ENCODE data around the gene HECA. TPM values are rescaled to one million over a fixed set of nuclear protein-coding genes. Genes with fewer than 3 reads are reported as not detected.
"Not testable (repeated sequence)": the region's sequence is repeated elsewhere in the genome, so short reads cannot be mapped to it uniquely, and the experiment has no call there.

Gene HECA
- total RNA-seq, 1 donor from 2014 or later = 17.7 TPM

DNA sequence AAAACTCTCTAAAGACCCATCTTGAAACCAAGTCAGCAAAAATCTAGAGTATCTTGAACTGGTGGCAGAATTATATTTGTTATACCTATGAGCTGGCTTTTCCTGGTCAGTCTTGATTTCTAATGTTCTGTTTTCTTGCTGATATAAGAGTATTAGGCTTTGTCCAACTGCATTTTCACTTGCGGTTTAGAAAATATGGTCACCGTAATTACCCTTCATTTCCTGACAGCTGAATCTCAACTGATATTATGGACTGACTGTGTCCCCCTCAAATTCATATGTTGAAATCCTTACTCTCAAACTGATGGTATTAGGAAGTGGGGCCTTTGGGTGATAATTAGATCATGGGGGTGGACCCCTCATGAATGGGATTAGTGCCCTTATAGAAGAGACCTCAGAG is 84.9 kb downstream of the HECA start:
- H3K36me3 ChIP-seq (ENCODE audit: control insufficient read depth in 3 of 3, insufficient read depth in 3 of 3, low read length in 3 of 3) = no peaks in the 10 kb centered on the region
- peak overlapping the region; percentile 87 for H3K27ac ChIP-seq (ENCODE audit: low read depth, low read length)
- peak overlapping the region in 2 of 3 donors; percentile 39 to 64 for H3K9ac ChIP-seq (ENCODE audit: low read depth in 1 of 3, low read length in 3 of 3)
- peak overlapping the region in 1 of 3 donors; percentile 39 for H3K4me3 ChIP-seq (ENCODE audit: low read length in 3 of 3)
- H3K27me3 ChIP-seq (ENCODE audit: control insufficient read depth in 3 of 3, insufficient read depth in 3 of 3, low read length in 3 of 3) = no peaks in the 10 kb centered on the region
- H3K9me3 ChIP-seq (ENCODE audit: control insufficient read depth in 3 of 3, low read length in 3 of 3) = no peaks in the 10 kb centered on the region
- H3K4me1 ChIP-seq (ENCODE audit: control insufficient read depth in 3 of 3, insufficient read depth in 3 of 3, low read length in 3 of 3) = peaks cover 5 to 11% (median 8%) of the 10 kb centered on the region in 3 donors

DNA sequence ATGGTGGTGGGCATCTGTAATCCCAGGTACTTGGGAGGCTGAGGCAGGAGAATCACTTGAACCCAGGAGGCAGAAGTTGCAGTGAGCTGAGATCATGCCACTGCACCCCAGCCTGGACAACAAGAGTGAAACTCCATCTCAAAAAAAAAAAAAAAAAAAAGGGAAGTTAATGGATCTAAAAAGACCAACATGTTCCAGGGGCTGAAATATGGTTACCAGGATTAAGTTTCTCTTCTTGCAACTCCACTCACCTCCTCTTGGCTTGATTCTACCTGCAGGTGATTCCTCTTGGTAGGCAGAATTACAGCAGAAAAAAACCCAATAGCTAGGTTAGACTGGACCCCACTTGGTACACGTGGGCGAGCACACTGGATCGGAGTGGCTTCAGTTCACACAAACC is 93.5 kb downstream of the HECA start:
- H3K36me3 ChIP-seq (ENCODE audit: control insufficient read depth in 3 of 3, insufficient read depth in 3 of 3, low read length in 3 of 3); H3K9ac ChIP-seq (ENCODE audit: low read depth in 1 of 3, low read length in 3 of 3); H3K4me3 ChIP-seq (ENCODE audit: low read length in 3 of 3); H3K27me3 ChIP-seq (ENCODE audit: control insufficient read depth in 3 of 3, insufficient read depth in 3 of 3, low read length in 3 of 3); H3K9me3 ChIP-seq (ENCODE audit: control insufficient read depth in 3 of 3, low read length in 3 of 3); H3K27ac ChIP-seq (ENCODE audit: low read depth, low read length): not testable (repeated sequence)
- H3K4me1 ChIP-seq (ENCODE audit: control insufficient read depth in 3 of 3, insufficient read depth in 3 of 3, low read length in 3 of 3) = peaks cover 11 to 20% (median 13%) of the 10 kb centered on the region in 3 donors

Other genes starting within 250 kb of the HECA start
- 61.1 TPM for gene REPS1, start 146.8 kb upstream of the HECA start, total RNA-seq
- gene ABRACL, start 106.3 kb upstream of the HECA start, total RNA-seq = 17.2 TPM
- gene TXLNB, start 156.9 kb downstream of the HECA start, total RNA-seq = 60.0 TPM
- 41.8 TPM for gene CITED2, start 239.6 kb downstream of the HECA start, total RNA-seq

Measured in skeletal muscle tissue (tissue), 4 donors.